HS-27A (cell line): ENCODE data around the gene TLL2.
"Not testable (repeated sequence)": the region's sequence is repeated elsewhere in the genome, so short reads cannot be mapped to it uniquely, and the experiment has no call there.

Experiments
- DNase-seq: peaks from one replicate; pipeline ENCODE4 v3.0.0-alpha.2; 2012; ENCODE audit warnings: low read depth, missing footprints

The TLL2 gene

GRCh38 chr10:96513698-96514561, at the start of gene TLL2:
Gene TLL2, minus strand, starts transcription at chr10:96513926. Its CDS starts 241 bp downstream, at chr10:96513685.
- DNase-seq = peak; percentile 27

DNA sequence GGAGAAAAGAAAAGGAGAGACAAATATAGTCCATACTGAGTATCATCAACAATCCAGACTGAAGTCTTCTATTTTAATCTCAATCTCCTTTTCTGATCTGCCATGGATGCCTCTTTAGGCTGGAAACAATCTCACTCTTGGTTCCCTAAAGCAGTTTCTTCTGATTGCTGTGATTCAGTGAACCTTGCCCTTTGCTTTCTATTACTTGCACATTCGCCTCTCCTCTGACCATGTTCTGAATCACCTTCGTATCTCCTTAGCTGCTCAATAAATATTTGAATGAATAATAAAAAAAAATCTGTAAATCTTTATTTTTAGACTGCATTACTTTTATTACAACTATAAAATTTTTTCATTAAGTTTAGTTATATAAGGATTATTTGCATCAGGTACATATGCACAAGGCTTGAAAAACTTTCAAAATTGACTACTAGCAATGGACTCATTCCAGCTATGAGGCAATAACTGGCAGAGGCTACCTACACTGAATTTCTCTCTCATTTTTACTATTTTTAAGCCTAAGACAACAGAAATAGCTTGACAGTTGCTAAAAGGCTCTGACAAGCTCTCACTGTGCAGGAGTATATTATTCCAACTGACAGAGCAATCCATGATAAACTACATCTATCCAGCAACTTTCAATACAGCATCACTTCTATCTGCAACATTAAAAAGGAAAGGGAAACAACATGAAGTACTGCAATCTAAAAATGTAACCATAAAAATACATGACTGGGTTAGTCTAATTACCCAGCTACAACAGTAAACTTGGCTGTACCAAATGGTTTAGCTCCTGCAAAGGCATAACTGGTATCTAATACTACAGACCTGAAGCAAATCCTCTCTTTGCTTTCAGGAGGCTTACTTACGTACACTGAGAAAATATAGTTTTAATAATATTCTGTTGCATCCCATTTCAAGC, 47.5 kb upstream of the TLL2 start:
- DNase-seq = no peak

GRCh38 chr10:96560489-96560888, 46.8 kb upstream of the TLL2 start:
- DNase-seq = no peak

DNA sequence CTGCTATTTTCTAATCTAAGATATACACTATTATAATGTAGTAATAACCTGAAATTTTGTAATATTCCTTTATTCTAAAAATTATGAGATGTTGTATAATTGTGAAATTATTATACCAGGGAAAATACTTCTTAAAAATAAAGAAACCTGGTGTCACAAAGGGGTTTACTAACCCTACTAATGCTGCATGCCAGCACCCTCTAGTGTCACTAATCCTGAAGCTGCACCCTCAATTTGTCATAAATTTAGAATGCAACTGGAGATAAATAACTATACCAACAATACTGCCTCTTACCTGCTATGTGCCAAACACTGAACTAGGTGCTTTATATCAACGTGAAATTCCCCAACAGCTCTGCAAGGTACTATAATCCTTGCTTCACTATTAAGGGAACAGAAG, 42.3 kb upstream of the TLL2 start:
- DNase-seq = no peak

GRCh38 chr10:96555330-96555729, 41.6 kb upstream of the TLL2 start:
- no peak for DNase-seq

DNA sequence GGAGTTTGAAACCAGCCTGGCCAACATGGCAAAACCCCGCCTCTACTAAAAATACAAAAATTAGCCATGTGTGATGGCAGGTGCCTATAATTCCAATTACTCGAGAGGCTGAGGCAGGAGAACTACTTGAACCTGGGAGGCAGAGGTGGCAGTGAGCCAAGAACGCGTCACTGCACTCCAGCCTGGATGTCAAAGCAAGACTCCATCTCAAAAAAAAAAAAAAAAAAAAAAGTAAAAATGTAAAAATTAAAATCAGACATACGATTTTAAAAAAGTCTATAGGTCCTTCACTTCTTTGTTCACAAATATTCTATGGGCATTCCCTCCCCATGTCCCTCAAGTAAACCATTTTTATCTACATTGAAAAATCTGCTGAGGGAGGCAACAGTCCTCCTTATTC, 34.9 kb upstream of the TLL2 start:
- no peak for DNase-seq

GRCh38 chr10:96545558-96545957, 31.8 kb upstream of the TLL2 start:
- DNase-seq = not testable (repeated sequence)

GRCh38 chr10:96541921-96542320, 28.2 kb upstream of the TLL2 start:
- no peak for DNase-seq

- no peak for DNase-seq
These were observed 26.5 kb upstream of the TLL2 start for GRCh38 chr10:96540240-96540639.

DNA sequence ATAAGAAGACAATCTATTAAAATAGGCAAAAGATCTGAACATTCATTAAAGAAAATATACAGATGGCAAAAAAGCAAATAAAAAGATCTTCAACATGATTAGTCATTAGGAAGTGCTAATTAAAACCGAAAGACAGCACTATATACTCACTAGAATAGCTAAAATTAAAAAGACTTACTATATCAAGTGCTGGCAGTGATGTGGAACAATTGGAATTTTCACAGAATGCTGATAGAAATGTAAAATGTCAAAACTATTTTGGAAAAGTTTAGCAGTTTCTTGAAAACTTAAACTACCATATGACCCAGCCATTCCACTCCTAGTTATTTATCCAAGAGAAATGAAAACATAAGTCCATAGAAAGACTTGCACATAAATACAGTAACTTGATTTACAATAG, 25.0 kb upstream of the TLL2 start:
- DNase-seq = no peak

DNA sequence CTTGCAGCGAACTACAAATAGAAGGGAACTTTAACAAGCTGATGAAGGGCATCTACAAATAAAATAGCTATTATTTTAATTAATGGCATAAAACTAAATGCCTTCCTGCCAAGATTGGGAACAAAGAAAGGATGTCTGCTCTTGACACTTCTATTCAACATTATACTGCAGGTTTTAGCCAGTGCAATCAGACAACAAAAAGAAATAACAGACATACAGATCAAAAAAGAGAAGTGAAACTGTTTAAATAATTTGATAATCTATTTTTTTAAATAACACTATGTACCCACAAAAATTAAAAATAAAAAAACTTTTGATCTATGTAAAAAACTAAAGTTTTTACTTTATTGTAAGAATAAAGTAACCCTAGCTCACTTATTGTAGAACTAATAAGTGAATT, 22.4 kb upstream of the TLL2 start:
- no peak for DNase-seq

DNA sequence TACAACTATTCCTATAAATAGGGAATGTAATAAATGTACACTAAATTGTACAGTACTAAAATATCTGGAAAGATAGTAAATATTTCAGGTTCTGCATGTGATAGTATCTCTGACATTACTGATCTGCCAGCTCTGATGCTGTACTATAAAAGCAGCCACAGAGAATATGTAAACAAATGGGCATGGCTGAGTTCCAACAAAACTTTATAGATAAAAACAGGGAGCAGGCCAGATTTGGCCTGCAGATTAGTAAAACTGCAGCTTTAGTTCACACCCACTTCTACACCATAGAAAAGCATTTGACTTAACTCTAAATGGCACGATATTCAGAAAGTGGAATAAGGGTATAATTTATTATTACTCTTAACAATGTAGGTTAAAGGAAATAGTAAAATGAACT, 18.8 kb upstream of the TLL2 start:
- DNase-seq = no peak

DNA sequence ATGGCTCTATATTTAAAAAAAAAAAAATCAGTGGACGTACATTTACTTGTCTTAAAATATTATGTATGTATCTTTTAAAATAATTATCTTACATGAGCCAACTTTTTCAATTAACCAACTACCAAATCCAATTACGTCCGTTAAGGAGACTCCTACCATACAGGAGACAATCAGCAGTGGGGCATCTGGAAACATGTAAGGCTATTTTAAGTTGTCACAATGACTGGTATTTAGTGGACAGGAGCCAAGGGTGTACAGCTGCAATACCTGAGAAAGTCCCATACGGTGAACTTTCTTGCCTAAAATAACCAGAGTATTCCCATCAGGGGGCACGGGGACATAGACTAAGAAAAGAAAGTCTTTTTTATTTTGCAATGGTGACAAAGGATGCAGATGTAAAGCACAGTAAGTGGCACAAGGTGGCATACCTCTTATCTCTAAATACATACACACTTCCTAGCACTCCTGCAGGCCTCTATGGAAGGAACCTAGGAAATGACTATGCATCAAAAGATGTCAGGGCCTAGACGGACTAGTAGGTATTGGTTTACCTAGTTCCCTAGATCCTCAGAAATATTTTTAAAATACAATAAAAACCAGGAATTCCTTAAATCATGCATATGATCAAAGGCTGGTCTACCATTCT, 16.0 kb upstream of the TLL2 start:
- DNase-seq = no peak

DNA sequence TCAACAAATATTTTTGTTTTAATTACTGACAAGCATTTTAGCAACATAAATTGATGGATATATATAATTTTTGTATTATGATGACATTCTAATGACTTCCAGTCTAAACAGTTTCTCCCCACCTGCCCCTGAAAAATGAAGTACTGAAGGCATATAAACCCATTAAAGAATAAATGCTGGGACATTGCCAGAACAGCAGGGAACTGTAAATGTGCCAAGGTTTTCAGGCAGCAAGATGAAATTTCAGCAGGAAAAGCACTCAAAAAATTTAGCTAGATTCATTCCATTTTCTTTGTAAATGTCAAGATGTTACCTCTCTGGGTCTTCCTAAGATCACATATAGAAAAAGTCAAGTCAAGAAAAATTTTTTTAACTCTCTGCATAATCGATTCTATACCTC, 11.0 kb upstream of the TLL2 start:
- DNase-seq = no peak

- no peak for DNase-seq
These were observed 3.6 kb upstream of the TLL2 start for GRCh38 chr10:96517284-96517683.

- no peak for DNase-seq
These were observed 2.6 kb upstream of the TLL2 start for GRCh38 chr10:96516337-96516736.

GRCh38 chr10:96513305-96513697, 425 bp downstream of the TLL2 start:
- no peak for DNase-seq

DNA sequence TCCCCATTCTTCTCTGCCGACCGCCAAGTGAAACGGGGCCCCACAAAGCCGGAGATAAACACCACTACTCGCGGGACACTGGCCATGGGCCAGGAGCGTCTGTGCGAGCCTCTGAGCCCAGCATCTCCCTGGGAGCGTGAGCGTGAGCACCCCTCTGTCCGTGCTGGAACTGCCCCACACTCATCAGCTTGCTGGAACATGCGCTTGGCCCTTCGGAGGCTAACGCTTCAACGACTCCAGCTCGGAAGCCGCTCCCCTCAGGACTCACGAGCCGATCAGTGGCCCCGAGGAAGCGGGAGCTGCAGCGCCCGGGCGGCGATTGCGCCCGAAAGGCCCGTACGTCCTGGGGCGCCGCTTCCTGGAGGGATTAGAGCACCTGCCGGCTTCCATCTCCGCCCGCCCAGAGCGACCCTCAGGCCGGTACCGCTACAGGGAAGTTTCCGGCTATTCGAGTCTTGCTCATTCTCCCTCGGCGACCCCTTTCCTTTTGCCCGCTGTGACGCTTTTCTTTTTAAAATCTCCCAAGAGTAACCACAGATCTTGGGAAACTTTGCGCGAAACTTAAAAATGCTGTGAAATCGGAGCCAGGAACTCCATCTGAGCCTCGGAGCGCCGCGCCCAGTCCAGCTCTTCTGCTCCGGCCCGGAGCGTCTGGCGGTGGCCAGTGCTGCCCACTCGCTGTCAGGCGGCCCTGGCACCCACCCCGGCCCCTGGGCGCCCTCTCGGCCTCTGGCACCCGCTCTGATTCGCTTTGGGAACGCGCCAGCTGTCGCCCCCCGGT, 1.0 kb downstream of the TLL2 start:
- no peak for DNase-seq

GRCh38 chr10:96511044-96511945, 2.4 kb downstream of the TLL2 start:
- no peak for DNase-seq

DNA sequence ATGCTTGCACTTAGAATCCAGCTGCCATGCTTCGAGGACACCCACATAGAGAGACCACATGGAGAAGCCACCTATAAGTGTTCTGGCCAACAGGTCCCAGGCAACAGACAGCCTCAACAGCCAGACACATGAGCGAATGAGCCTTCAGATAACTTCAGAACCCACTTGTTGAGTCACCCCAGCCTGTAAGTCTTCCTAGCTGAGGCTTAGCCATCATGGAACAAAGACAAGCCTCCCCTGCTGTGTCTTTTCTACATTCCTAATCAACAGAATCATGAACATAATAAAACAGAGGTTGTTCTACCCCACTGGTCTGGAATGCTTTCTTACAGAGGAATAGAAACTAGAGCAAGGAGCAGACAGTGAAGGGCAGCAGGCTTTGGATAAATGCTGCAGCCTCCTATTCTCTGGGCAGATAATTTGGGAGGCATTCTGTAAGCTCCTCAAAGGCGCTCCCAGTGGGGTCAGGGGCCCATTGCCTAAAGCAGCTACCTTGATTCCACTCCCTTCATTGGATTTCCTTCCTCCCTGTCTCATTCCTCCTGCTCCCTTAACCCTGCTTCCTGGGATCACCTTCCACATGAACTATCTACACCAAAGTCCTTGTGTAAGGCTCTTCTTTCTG, 4.6 kb downstream of the TLL2 start:
- DNase-seq = no peak
